ENCODE measurements around the gene FADS6. TPM values are rescaled to one million over a fixed set of nuclear protein-coding genes. Genes with fewer than 3 reads are reported as not detected.
"Not testable (repeated sequence)": the region's sequence is repeated elsewhere in the genome, so short reads cannot be mapped to it uniquely, and the experiment has no call there.

Gene FADS6
- total RNA-seq, 1 donor from 2014 or later: not detected

- DNase-seq: no peak
These were observed 5.0 kb downstream of the FADS6 start for GRCh38 chr17:74888469-74888868.

GRCh38 chr17:74883241-74883745, 10.1 kb downstream of the FADS6 start:
- DNase-seq: peak; percentile 33

- DNase-seq: no peak
These were observed 10.8 kb downstream of the FADS6 start for GRCh38 chr17:74882517-74883240.

GRCh38 chr17:74881073-74881472, 12.4 kb downstream of the FADS6 start:
- DNase-seq: no peak

GRCh38 chr17:74879308-74879707, 14.1 kb downstream of the FADS6 start:
- DNase-seq: no peak

GRCh38 chr17:74878658-74879057, 14.8 kb downstream of the FADS6 start:
- DNase-seq: no peak

GRCh38 chr17:74877592-74878548, 15.6 kb downstream of the FADS6 start:
- DNase-seq: no peak

- DNase-seq: no peak
These were observed 17.3 kb downstream of the FADS6 start for GRCh38 chr17:74875977-74876593.

GRCh38 chr17:74875155-74875976, 18.1 kb downstream of the FADS6 start:
- DNase-seq: no peak

- DNase-seq: no peak
These were observed 18.8 kb downstream of the FADS6 start for GRCh38 chr17:74874615-74875037.

- DNase-seq: peak; percentile 33
These were observed 19.4 kb downstream of the FADS6 start for GRCh38 chr17:74873874-74874614.

GRCh38 chr17:74873037-74873873, 20.2 kb downstream of the FADS6 start:
- DNase-seq: peak; percentile 100

GRCh38 chr17:74872313-74873036, 21.0 kb downstream of the FADS6 start, which contains the start of gene FDXR:
FDXR (minus strand) TSS chr17:74872994; CDS start chr17:74872944, 50 bp downstream.
- no peak for DNase-seq

GRCh38 chr17:74871356-74872076, 21.9 kb downstream of the FADS6 start:
- no peak for DNase-seq

GRCh38 chr17:74870512-74870911, 22.9 kb downstream of the FADS6 start:
- DNase-seq: no peak

GRCh38 chr17:74870028-74870427, 23.4 kb downstream of the FADS6 start:
- DNase-seq: not testable (repeated sequence)

- DNase-seq: no peak
These were observed 24.6 kb downstream of the FADS6 start for GRCh38 chr17:74868908-74869255.

- DNase-seq: no peak
These were observed 25.1 kb downstream of the FADS6 start for GRCh38 chr17:74868251-74868907.
